ENCODE measurements around the gene GSTP1. TPM values are rescaled to one million over a fixed set of nuclear protein-coding genes. Genes with fewer than 3 reads are reported as not detected.

GSTP1 gene
- total RNA-seq: 100 to 1,000 TPM; 435 to 948 (median 670) TPM

GRCh38 chr11:67583247-67584204, at the start of gene GSTP1:
TSS of gene GSTP1 (plus strand) at chr11:67583812. CDS start at chr11:67583844, 32 bp downstream.
- DNase-seq (ENCODE audit: low spot score) (peak; percentile 76), ATAC-seq (ENCODE audit: low FRiP score) (peak; percentile 98)
- TF ChIP-seq CTCF (IDR thresholded peaks at IDR 0.05): peak in 2 of 3 donors; percentile 28 to 77

- no peak for ATAC-seq (ENCODE audit: low FRiP score)
- no peak for DNase-seq (ENCODE audit: low spot score)
- TF ChIP-seq CTCF (IDR thresholded peaks at IDR 0.05): no peak
Measured at GRCh38 chr11:67534070-67534679, 49.4 kb upstream of the GSTP1 start.

GRCh38 chr11:67535561-67535960, 48.1 kb upstream of the GSTP1 start:
- ATAC-seq (ENCODE audit: low FRiP score) (no peak), DNase-seq (ENCODE audit: low spot score) (no peak)
- no peak for TF ChIP-seq CTCF (IDR thresholded peaks at IDR 0.05)

- ATAC-seq (ENCODE audit: low FRiP score) (no peak), DNase-seq (ENCODE audit: low spot score) (no peak)
- TF ChIP-seq CTCF (IDR thresholded peaks at IDR 0.05): no peak
Measured at GRCh38 chr11:67538306-67538705, 45.3 kb upstream of the GSTP1 start.

GRCh38 chr11:67538823-67539505, 44.6 kb upstream of the GSTP1 start:
- TF ChIP-seq CTCF (IDR thresholded peaks at IDR 0.05): no peak
- ATAC-seq (ENCODE audit: low FRiP score) (no peak), DNase-seq (ENCODE audit: low spot score) (no peak)

GRCh38 chr11:67539550-67539949, 44.1 kb upstream of the GSTP1 start:
- TF ChIP-seq CTCF (IDR thresholded peaks at IDR 0.05): no peak
- no peak for ATAC-seq (ENCODE audit: low FRiP score)
- DNase-seq (ENCODE audit: low spot score): no peak

Data from omental fat pad (tissue), 4 donors.